NCI-H82 treated with DMSO at 0.1 percent for 48 hours (cell line): Measurements from ENCODE around the gene CLDN18.

Experiments used
- DNase-seq: peaks from one replicate; lab custom pipeline; 2025; ENCODE audit not compliant: unreplicated experiment; lab: John Stamatoyannopoulos, UW

CLDN18 gene

DNA sequence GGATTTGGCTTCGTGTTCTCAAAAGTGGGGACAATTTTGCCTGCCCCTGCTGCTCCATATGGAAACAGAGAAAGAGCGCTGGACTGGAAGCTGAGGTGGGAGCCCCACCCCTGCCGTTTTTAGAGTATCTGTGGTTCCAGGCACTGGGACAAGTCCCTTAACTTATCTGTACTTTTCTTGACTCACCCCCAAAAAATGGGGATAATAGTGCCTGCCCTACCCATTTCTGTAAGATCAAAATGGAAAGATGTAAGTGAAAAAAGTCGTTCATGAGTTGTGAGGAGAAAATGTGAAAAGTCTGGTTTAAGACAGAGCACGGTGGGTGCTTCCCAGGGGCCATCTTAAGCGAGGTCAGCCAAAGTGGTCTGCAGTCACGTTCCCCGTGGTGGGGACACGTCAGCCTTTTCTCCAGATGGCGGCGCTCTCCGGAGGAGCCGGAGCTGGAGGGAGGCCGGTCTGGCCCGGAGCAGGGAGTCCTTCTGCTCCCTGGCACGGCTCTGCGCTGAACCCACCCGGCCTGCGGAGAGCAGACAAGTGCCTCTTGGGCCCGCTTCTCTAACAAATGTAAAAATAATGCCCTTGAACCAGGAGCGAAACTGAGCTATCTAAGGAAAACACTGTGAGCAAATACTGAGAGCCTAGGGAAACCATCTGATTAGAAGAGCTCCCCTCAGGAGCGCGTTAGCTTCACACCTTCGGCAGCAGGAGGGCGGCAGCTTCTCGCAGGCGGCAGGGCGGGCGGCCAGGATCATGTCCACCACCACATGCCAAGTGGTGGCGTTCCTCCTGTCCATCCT is at the start of gene CLDN18:
Gene CLDN18 (plus strand): TSS at position 690 of the 797 bp plus-strand sequence. CDS start 61 bp downstream, at position 751.
- no peak for DNase-seq

DNA sequence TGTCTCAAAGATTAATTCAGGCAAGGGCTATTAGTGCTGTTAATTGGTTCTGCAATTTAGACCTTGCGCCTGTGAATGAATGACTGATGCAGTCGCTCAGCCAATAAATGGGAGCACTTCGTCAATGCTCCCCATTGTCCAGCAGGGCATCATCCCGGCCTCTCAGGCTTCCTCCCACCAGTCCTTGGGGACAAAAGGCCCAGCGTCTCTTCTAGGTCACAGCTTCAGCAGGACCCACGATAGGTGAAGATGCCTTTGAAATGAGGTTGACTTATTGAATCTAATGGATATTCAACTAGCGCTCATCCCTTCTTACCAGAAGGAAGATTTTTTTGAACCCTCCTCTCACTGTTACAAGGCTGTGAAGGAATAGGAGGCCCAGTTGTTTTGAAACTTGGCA is 47.7 kb upstream of the CLDN18 start:
- no peak for DNase-seq

DNA sequence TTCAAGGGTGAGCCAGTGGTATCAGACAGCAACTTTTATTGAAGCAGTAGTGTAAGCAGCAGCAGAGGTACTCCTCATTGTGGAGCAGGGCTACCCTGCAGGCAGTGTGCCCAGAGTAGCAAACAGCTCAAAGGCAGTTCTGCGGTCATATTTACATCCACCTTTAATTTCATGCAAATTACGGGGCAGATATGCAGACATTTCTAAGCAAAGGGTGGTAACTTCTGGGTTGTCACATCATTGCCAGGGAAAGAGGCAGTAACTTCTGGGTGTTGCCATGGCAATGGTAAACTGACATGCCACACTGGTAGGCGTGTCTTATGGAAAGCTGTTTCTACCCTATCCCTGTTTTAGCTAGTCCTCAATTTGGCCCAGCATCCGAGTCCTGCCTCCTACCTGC is 46.5 kb upstream of the CLDN18 start:
- DNase-seq = no peak

DNA sequence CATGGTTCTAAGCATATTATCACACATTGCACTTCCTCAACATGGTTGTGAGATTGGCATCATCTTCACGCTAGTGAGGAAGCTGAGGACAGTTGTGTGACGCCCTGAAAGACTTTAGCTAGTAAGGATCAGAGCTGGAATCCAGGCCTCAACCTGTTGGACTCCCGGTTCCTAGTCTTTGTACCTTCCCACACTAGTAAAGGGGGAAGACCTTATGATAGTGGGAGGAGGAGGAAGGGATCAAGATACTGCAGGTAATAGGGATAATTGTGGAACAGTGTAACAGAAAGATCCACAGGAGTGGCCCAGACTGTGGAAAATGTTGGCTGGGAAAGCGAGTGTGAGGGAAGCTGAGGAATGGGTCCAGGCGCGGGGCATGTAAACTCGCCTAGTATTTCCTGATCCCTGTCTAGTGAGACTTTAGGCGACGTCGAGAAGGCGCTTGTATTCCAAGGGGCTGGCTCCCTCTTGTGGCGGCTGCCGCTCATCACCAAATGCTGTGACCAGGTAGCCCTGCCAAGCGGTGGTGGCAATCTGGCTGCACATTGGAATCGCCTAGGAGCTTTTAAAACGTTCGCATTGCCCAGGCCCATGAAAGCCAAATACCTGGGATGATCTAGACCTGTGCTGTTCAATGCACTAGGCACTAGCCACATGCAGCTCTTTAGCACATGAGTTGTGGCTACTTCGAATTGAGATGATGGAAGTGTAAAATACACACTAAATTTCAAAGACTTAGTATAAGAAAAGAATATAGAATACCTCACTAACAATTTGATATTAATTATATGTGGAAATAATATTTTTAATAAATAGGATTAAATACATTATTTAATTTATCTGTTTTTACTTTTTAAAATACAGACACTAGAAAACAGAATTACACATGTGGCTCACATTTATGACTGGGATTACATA is 38.8 kb upstream of the CLDN18 start:
- DNase-seq = peak; percentile 41

DNA sequence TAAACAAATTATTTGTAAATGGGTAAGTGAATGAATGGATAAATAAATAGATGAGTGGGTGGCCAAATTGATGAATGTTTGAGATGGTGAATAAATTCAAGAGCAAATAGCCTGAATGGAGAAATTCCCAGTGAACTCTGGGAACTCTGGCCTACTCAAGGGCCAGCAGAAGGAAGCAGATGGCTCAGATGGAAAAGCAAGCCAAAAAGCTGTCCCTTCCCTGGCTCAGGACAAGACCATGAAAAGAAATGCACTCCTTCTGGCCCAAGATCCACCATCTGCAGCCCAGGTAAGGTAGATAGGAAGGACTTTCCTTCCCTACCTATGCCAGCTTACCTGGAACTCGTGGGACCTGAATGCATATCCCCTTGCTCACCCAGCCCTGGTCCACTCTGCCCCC is 37.6 kb upstream of the CLDN18 start:
- DNase-seq = no peak

DNA sequence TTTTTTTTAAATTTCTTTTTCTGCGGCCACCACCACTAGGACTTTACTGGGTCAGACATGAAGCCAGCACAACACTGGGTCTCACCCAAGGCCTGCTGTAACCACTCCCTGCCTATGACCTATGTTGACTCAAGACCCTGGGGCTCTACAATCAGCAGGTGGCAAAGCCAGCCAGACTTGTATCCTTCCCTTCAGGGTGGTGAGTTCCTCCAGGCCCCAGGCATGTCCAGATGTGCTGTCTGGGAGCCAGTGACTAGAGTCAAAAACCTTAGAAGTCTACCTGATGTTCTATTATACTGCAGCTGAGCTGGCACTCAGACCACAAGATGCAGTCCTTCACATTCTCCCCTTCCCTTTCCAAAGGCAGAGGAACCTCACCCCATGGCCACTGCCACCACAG is 31.6 kb upstream of the CLDN18 start:
- DNase-seq = no peak

DNA sequence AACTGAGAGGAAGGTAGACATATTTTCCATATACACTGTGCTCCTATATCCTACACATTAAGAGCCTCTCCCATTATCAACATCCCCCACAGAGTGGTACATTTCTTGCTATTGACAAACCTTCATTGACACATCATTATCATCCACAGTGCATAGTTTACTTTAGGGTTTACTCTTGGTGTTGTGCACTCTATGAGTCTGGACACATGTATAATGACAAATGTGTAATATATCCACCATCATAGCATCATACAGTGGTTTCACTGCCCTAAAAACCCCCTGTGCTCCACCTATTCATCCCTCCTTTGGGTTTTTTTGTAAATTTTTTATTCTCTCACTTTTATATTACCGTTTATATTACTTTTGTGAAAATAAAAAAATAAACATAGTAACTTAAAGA is 22.2 kb upstream of the CLDN18 start:
- DNase-seq = no peak

DNA sequence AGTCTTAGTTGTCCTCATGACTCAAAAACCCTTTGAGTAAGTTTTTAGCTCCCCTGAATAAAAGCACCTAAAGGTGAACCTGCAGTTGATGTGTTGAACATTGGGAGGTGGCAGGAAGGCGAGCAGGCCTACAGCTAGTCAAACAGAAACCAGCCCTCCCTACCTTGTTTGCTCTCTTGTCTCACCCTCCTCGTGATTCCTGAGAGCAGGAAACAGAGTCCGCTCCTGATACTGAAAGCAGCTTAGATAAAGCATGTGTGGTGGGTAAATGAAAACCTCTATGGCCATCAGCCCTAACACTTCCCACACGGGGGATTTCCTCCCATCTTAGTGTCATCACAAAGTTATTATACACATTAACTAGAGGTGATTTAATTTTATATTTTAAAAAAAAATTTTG is 21.8 kb upstream of the CLDN18 start:
- DNase-seq = no peak

DNA sequence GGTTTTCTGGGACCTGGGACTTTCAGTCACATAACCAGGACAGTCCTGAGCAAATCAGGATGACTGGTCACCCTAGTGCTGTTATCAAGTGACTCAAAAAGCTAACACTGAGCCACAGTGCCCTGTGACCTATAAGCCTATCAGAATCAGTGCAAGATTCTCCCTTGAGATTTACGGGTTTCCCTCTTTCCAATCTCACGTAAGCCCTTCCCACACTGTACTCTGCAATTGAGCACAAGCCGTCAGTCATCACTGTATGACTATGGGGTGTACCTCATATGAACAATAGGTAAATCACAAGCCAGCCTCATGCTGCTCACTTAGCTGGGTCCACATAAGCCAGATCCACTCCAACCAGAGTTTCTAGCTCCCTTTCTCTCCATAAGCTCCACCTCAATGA is 21.0 kb upstream of the CLDN18 start:
- no peak for DNase-seq

DNA sequence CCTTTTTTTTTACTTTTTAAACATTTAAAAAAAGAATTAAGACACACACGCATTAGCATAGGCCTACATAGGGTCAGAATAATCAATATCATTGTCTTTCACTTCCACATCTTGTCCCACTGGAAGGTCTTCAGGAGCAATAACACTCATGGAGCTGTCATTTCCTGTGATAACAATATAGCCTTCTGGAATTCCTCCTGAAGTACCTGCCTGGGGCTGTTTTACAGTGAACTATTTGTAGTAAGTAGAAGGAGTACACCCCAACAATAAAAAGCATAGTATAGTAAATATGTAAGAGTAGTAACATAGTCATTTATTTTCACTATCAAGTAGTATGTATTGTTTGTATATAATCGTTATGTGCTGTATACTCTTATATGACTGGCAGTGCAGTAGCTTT is 19.5 kb upstream of the CLDN18 start:
- no peak for DNase-seq

DNA sequence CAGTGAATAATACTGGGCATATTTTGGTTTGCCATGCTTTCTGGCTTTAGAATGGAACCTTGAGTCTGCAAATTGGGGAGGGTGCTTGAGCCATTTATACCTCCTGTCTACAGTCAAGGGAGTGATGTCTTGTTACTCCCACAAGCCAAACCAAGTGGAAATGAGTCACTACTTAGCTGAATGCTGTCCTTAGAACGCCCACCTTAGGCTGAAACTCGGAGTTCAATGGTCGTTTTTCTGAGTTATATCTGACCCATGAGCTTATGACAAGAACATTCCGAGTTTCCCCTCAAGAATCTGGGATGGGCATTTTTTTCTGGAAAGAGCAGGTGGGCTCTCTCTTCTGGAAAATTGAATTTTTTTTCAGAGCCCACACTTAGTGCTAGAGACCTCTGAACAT is 17.4 kb upstream of the CLDN18 start:
- DNase-seq = no peak

DNA sequence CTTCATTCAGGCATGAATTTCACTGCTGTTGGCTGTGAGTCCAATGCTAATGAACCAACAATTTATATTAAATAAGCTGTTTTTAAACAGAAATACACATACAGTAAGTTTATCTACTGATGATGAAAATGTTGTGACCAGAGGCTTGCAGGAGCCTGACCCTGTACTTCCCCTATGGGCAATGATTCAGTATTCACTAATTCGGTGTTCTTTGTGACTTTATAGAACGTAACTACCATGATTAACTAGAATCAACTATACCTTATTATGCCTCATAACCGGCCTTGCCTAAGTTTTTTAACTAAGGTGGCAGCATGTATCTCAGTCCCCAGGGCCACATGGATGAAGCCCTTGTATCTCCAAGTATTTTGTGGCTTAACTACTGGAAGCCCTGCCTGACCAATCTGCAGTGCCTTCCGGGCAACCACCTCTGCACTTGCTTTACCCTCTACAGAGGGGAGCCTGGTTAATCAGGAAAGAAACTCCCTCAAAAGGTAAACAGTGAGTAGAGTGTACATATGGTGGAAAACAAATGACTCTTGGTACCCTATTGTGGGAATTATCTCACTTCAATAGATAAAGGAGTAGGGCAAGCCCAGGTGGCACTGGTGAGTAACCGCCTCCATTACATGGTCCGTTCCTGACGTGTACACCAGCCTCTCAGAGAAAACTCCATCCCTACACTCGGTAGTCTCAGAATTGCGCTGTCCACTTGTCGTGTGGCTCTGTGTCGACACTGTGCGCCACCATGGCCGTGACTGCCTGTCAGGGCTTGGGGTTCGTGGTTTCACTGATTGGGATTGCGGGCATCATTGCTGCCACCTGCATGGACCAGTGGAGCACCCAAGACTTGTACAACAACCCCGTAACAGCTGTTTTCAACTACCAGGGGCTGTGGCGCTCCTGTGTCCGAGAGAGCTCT is 11.6 kb upstream of the CLDN18 start:
- DNase-seq = no peak

DNA sequence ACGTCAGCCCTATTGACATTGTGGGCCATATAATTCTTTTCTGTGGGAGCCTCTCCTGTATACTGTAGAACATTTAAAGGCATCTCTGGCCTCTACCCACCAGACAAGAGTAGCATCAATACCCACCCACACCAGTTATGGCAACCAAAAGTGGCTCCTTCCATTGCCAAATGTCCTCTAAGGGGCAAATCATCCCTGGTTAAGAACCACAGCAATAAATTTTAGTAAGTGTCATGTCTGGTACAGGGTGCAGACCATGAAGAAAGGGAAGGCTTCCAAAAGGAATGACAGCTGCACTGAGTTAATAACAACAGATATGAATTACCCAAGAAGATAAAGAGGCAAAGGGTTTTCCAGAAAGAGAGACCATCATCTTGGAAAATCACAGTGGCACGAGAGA is 6.9 kb upstream of the CLDN18 start:
- no peak for DNase-seq

DNA sequence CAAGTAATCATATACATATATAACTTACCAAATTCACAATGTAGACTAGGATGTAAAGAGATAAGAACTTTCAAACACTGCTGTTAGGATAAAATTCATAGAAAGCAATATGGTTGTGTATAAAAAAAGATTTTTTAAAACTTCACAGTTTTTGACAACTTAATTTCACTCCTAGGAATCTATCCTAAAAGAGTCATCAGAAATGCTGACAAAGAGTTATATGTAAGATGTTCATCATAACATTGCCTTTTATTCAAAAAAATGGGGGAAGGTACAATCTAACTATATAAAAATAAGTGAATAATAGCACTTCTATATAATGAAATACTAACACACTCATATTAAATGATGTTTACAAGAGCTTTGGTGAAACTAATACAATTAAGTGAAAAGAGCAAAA is 4.3 kb upstream of the CLDN18 start:
- DNase-seq = no peak

DNA sequence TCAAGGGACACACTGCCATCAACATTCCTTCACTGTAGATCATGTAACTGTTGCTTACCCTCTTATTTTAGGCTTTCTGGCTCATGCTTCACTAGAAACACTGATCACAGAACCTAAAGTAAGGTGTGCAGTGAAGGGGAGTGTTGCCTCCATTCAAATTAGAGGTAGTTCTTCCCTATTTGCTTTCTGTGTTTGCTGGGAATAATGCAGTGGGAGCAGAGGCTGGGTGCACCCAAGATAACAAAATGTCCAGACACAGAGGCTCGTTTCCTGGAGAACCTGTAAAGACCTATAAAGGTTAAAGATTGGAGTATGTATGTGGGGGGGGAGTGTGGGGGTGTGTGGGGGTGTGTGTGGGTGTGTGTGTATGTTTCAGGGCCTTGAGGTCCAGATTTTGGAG is 2.1 kb upstream of the CLDN18 start:
- DNase-seq = no peak

DNA sequence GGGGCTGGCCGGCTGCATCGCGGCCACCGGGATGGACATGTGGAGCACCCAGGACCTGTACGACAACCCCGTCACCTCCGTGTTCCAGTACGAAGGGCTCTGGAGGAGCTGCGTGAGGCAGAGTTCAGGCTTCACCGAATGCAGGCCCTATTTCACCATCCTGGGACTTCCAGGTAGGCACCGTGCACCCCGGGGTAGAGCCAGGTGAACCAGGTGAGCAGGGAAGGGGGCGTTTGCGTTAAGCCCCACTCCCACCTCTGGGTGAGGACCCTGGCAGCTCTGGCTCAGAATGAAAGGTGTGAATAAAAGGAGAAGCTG is 267 bp downstream of the CLDN18 start:
- no peak for DNase-seq

DNA sequence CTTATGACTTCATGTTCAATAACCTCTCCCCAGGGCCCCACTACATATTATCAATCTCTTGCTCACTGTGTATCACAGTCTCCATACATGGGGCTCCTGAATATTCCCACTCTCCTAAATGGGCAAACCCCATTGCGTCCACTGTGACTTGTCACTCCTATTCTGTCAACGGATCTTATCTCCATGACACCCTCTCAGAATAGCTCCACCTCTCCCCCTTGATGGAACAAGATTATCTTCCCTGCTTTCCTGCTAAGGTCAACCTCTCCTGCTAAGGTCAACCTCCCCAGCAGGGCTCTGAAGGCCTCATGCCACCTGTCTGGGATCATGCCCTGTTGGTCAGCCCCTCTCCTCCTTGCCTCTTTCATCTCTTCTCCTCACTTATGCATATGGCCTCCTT is 1.8 kb downstream of the CLDN18 start:
- DNase-seq = peak; percentile 9

DNA sequence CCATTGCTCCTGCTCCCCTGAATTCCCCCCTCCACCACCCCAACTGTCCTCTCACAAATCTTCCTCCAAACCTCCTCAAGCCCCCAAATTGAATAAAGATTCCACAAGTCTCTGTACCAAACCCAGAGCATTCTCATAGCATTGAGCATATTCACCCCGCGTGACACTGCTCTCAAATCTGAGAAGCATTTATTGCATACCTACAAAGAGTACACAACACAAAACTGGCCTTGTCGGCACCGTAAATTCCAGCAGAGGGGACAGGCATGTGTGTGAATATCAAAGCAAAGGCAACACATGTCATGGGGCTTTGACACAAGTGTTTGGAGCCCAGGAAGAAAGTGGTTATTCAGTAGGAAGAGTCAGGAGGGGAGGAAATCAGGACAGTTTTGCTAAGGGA is 2.6 kb downstream of the CLDN18 start:
- no peak for DNase-seq

DNA sequence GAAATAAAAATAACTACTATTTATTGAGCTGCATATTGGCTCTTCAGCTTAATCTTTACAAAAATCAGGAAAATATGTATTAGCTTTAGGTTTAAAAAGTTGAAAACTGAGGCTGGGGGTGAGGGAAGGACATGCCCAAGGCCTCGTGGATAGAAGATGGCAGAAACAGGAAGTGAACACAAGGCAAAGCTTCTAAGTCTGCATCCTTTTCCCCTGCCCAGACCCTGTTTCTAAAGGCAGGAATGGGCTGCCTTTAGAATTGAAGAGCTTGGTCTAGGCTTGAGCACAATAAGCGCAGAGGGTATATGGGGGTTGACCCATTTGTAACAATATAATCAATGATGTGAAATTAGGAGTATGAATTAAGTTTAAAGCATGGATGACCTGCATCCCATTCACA is 6.1 kb downstream of the CLDN18 start:
- no peak for DNase-seq

DNA sequence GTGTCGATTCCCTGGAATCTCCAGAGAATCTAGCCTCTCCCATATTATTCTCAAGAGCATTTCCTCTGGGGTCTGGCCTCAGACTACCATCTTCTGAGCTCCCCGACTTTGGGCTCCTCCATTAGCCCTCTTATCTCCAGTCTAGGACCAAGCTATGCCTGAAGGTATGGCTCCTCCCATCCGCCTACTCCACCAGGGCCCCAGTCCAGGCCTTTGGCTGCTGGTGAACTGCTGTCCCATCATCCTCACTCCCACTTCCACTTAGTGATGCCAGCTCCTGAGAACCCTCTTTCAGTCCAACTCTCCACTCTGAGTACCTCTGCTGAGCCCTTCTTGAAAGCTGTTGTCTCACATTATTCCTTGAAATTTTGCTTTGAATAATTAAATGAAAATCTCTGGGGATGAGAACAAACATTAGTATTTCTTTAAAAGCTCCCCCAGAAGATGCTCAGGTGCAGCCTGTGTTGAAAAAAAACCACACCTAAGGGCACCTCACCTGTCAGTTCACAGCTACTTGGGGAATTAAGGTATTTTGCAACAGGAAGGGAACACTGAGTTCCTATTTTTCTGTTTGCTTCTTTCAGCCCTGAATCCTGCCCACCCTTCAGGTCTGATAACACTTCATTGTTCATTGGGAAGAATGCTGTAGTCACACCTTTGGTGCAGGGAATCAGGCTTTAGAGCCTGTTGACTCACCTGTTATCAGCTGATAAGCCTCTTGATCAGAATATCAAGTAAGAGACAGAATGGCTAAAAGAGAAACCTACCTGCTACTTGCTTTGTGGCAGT is 9.5 kb downstream of the CLDN18 start:
- DNase-seq = no peak

DNA sequence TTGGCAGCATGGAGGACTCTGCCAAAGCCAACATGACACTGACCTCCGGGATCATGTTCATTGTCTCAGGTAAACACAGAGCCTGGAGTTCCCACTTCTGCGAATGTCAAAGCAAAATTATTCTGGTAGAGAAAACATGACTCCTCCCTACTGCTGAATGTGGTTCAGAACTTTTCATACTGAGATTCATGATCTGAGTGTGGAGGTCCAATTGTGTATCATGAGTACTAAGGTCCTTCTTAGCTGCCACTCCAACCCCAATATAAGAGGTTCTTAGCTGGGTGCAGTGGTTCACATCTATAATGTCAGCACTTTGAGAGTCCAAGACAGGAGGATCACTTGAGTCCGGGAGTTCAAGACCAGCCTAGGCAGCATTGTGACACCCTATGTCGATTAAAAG is 13.8 kb downstream of the CLDN18 start:
- DNase-seq = no peak
